AG04450 (cell line): ENCODE measurements around the gene ELF3. TPM values are rescaled to one million over a fixed set of nuclear protein-coding genes. Genes with fewer than 3 reads are reported as not detected.

Experiments used
- CTCF ChIA-PET: fragments of 300-600, 350-600 bp; formaldehyde crosslinking; extraction: SDS; loops from one replicate; lab custom pipeline; 2022; ENCODE audit warnings: antibody characterized with exemption, inconsistent platforms; lab: Charles Lee
- POLR2A ChIA-PET: fragments of 350-600 bp; formaldehyde crosslinking; extraction: SDS; loops from one replicate; lab custom pipeline; 2021; ENCODE audit warnings: antibody characterized with exemption, inconsistent platforms; lab: Yijun Ruan, JAX
- DNase-seq: peaks from one replicate; pipeline ENCODE4 v3.0.0-alpha.2; 2011; ENCODE audit warnings: low read depth, low spot score
- H3K27ac ChIP-seq: one replicate; pipeline ENCODE4 v1.5.1; 2012; ENCODE audit warnings: low read depth, low read length, control low read depth
- H3K27me3 ChIP-seq: one replicate; pipeline ENCODE4 v1.6.0; 2012; ENCODE audit warnings: low read length; ENCODE audit not compliant: control insufficient read depth, insufficient read depth
- H3K4me3 ChIP-seq: 2 replicates; pipeline ENCODE4 v1.5.1; 2011; ENCODE audit warnings: mild to moderate bottlenecking, low read depth, low read length, control low read depth
- H3K9me3 ChIP-seq: 2 replicates; pipeline ENCODE4 v1.5.1; 2012; ENCODE audit warnings: low read length; ENCODE audit not compliant: control insufficient read depth, insufficient read depth
- polyA plus RNA-seq: library from polyadenylated mRNA; depleted of rRNA; stranded (reverse); fragments of >200 nt; gene quantifications from 2 replicates; pipeline ENCODE4 v1.2.3, GENCODE V29; 2011
- TF ChIP-seq, protein P1 (sequence below): IDR thresholded peaks from 2 replicates; pipeline ENCODE4 v1.5.1; 2011; ENCODE audit warnings: low read depth, low read length, control low read depth, inconsistent platforms

Gene ELF3
- polyA plus RNA-seq, 1 experiment = 0.72 TPM

DNA sequence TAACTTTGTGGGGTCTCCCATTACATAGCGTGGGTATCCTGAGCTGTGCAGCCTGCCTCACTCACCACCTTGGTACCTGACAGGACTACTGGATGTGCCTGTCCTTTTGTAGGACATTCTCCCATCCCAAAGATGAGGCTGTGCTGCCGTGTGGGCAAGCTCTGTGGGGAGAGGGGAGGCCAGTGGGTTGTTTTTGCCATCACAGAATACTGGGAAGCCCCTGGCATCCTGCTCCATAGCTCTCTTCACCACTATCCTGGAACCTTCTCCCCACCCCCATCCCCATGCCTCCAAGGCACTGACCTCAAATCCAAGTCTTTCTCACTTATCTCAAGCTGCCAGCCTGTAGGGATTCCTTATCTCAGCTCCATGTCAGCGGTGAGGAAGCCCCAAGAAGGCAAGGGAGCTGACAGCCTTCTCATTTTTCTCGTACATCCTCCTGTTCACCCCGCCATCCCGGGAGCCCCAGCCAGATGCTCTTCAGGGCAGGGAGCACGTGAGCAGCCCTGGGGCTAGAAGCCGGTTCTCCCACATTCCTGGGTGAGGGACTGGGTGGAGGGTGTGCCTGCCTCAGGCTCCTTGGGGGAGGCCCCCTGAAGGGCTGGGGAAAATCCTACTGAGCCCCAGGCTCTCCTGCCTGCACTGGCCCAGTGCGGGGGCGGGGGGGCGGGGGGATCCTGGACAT lies 2.4 kb upstream of the ELF3 start:
- ChIA-PET POLR2A (interaction anchor here (0.5 to 0.7 kb wide), 2 partner anchors 58 to 130 kb away, joined by 3 read pairs; no protein-coding TSS in a partner anchor), CTCF (interaction anchor here (0.6 to 13.5 kb wide), 10 partner anchors 8 to 127 kb away, joined by 3 to 163 read pairs (median 6); partner anchors contain the start of genes GPR37L1 and RNPEP)
- Histone ChIP-seq H3K9me3 (no peaks in the 10 kb centered on the region; the same call in 1 of the 2 replicates), H3K4me3 (no peak overlapping the region), H3K27me3 (peaks cover 8% of the 10 kb centered on the region), H3K27ac (no peak overlapping the region)
- no peak for DNase-seq
- TF ChIP-seq, protein P1, sequence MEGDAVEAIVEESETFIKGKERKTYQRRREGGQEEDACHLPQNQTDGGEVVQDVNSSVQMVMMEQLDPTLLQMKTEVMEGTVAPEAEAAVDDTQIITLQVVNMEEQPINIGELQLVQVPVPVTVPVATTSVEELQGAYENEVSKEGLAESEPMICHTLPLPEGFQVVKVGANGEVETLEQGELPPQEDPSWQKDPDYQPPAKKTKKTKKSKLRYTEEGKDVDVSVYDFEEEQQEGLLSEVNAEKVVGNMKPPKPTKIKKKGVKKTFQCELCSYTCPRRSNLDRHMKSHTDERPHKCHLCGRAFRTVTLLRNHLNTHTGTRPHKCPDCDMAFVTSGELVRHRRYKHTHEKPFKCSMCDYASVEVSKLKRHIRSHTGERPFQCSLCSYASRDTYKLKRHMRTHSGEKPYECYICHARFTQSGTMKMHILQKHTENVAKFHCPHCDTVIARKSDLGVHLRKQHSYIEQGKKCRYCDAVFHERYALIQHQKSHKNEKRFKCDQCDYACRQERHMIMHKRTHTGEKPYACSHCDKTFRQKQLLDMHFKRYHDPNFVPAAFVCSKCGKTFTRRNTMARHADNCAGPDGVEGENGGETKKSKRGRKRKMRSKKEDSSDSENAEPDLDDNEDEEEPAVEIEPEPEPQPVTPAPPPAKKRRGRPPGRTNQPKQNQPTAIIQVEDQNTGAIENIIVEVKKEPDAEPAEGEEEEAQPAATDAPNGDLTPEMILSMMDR = no peak

DNA sequence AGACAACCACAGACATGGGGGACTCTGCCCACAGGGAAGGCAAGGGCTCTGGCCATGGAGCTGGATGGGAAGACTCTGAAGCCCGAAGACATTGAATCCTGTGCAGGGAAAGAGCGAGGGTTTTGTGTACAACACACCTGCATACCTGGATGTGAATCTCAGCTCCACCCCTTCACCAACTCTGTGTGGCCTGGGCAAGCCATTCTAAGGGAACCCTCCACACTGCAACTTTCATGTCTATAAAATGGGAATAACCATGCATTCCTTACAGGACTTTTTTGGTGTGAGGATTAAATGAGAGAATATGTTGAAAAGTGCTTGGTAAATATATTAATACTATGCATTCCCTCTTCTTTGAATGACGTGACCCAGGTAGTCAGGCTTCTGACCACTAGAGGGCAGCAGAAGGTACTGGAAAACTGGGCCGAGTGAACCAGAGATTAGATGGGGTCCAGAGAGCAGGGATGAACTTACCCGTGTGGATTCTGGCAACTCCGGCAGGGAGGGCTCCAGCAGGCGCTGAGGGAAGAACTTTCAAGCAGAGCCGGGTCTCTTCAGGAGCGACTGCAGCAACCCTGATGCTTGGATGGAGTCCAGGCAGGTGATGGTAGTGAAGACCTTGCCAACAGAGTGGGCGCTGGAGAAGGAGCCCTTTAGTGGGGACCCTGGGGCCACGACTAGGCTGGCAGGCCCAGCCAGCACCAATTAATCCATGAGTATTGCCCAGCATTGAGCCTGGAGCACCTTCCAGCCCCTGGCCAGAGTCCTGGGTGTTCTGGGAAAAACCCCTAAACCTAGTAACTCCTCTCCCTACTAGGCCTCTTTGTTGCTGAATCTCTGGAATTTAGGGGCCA lies 834 bp upstream of the ELF3 start:
- POLR2A ChIA-PET = no interaction called here

DNA sequence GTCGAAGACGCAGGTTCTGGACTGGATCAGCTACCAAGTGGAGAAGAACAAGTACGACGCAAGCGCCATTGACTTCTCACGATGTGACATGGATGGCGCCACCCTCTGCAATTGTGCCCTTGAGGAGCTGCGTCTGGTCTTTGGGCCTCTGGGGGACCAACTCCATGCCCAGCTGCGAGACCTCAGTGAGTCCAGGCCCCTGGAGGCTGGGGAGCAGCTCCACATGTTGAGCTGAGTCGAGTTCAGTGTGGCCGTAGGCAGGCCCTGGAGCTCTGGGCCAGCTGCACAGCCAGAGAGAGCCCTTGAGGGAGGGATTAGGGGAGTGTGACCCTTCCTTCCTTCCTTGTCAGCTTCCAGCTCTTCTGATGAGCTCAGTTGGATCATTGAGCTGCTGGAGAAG lies 1.6 kb downstream of the ELF3 start:
- POLR2A ChIA-PET = no interaction called here
- H3K4me3 ChIP-seq = no peak overlapping the region
- no peak for DNase-seq
- peaks cover 10% of the 10 kb centered on the region for H3K27me3 ChIP-seq
- H3K9me3 ChIP-seq = no peaks in the 10 kb centered on the region; the same call in 1 of the 2 replicates
- H3K27ac ChIP-seq = no peak overlapping the region
- TF ChIP-seq, protein P1 = no peak
- CTCF ChIA-PET = interaction anchor here (1.3 to 13.5 kb wide), 4 partner anchors 12 to 123 kb away, joined by 6 to 163 read pairs (median 14); partner anchors contain the start of gene GPR37L1

More for the DNA sequence above, 834 bp upstream of the ELF3 start:
- no peaks in the 10 kb centered on the region; the same call in 1 of the 2 replicates for H3K9me3 ChIP-seq
- peaks cover 10% of the 10 kb centered on the region for H3K27me3 ChIP-seq
- H3K27ac ChIP-seq = no peak overlapping the region
- CTCF ChIA-PET = interaction anchor here (0.5 to 13.5 kb wide), 12 partner anchors 10 to 126 kb away, joined by 3 to 163 read pairs (median 6); partner anchors contain the start of gene GPR37L1
- no peak overlapping the region for H3K4me3 ChIP-seq
- TF ChIP-seq, protein P1 = peak; percentile 90
- DNase-seq = peak; percentile 55

DNA sequence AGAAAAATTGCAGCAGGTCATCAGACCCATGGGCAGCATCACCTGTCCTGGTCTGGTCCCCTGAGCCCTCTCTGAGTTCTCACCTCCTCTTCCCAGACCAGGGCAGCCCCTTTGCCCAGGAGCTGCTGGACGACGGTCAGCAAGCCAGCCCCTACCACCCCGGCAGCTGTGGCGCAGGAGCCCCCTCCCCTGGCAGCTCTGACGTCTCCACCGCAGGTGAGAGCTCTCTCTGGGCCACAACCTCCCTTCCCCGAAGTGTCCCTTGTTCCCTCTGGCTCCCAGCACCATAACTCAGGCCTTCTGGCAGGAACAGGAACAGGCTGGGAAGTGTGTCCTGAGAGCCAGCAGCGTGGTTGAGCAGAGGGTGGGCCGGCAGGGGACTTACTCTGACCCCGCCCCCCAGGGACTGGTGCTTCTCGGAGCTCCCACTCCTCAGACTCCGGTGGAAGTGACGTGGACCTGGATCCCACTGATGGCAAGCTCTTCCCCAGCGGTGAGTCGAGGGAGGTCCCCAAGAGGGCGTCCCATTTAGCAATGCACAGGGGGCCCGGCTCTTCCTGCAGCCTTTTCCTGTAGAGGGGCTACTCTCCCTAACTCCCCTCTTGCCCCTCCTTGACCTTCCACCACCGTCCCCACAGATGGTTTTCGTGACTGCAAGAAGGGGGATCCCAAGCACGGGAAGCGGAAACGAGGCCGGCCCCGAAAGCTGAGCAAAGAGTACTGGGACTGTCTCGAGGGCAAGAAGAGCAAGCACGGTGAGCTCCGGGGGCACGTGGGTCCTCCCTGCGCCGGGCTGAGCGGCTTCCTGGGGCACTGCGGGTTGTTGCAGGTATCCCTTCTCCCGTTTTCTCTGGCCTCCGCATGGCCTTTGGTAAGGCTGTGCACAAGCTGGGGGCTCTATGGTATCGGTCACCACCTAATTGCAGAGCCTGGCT lies 2.4 kb downstream of the ELF3 start:
- ChIA-PET POLR2A (no interaction called here), CTCF (interaction anchor here (1.6 to 13.5 kb wide), 3 partner anchors 12 to 123 kb away, joined by 6 to 163 read pairs (median 20); partner anchors contain the start of gene GPR37L1)
- Histone ChIP-seq H3K27ac (no peak overlapping the region), H3K27me3 (peaks cover 12% of the 10 kb centered on the region), H3K9me3 (no peaks in the 10 kb centered on the region; the same call in 1 of the 2 replicates), H3K4me3 (no peak overlapping the region)
- TF ChIP-seq, protein P1 = no peak
- DNase-seq = no peak
